Measurements from ENCODE around the gene PUS1.
"Not testable (repeated sequence)": the region's sequence is repeated elsewhere in the genome, so short reads cannot be mapped to it uniquely, and the experiment has no call there.

Gene PUS1

DNA sequence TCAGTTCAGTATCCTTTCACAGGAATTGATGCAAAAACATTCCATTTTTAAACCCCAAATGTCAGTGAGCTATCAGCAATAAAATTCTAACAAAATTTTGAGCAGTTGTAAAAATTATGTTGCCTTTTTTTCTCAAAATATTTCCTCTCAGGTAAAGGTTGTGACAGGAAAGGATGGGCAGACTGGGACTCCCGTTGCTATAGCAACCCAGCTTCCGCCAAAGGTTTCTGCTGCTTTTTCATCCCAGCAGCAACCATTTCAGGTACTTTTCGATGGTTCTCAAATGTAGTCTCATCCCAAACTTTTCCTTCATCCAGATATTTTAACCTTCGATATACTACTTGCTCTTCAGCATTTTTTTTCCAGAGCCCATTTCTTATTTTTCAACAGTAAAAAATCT, 34.3 kb downstream of the PUS1 start:
- DNase-seq: no peak

DNA sequence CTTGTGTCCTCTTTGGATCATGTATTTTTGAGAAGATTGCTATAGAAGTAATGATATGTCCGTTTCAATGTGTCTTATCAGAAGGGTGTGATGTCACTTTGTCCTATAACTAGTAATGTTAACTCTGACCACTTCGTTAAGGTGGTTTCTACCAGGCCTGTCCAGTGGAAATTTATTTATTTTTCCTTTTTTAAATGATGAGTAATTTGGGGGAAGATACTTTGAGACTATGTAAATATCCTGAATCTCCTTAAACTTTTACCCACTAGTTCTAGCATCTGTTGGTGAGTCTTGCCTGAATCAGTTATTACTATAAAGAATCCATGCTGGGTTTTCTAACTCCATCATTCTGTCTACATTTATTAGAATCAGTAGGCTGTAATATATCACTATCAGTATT, 36.0 kb downstream of the PUS1 start:
- no peak for DNase-seq

DNA sequence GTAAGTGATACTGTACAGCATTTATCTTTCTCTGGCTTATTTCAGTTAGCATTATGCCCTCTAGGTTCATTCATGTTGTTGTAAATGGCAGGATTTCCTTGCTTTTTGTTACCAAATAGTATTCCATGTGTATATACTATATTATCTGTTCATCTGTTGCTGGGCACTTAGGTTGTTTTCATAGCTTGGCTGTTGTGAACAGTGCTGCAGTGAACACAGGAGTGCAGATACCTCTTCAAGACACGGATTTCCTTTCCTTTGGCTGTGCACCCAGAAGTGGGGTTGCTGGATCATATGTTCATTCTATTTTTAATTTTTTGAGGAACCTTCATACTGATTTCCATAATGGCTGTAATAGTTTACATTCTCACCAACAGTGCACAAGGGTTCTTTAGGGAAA, 42.1 kb downstream of the PUS1 start:
- DNase-seq: no peak

DNA sequence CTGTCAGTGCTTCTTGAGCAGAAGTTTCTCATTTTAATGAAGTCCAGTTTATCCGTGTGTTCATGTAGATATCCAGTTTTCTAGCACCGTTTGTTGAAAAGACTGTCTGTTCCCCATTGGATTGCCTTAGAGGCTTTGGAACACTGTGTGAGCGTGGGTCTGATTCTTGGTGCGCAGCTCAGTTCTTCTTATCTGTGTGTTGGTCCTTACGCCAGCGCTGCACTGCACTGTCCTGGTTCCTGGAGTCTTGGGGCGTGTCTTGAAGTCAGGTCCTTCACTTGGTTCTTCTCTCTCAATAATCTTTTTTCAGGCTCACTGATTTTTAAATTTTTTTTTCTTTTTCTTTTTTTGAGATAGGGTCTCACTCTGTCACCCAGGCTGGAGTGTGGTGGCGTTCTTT, 46.2 kb downstream of the PUS1 start:
- no peak for DNase-seq

GRCh38 chr12:131979606-131980005, 50.5 kb downstream of the PUS1 start:
- DNase-seq: no peak

- no peak for DNase-seq
Measured at GRCh38 chr12:131980263-131980662, 51.2 kb downstream of the PUS1 start.

GRCh38 chr12:131981388-131981787, 52.3 kb downstream of the PUS1 start:
- no peak for DNase-seq

DNA sequence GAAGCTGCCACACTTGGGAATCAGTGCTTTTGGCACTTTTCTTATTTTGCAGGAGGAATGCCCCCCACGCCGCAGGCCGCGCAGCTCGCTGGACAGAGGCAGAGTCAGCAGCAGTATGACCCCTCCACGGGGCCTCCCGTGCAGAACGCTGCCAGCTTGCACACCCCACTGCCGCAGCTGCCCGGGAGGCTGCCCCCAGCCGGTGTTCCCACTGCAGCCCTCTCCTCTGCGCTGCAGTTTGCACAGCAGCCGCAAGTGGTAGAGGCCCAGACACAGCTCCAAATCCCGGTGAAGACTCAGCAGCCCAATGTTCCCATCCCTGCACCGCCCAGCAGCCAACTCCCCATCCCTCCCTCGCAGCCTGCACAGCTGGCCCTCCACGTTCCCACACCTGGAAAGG, 53.0 kb downstream of the PUS1 start:
- no peak for DNase-seq

DNA sequence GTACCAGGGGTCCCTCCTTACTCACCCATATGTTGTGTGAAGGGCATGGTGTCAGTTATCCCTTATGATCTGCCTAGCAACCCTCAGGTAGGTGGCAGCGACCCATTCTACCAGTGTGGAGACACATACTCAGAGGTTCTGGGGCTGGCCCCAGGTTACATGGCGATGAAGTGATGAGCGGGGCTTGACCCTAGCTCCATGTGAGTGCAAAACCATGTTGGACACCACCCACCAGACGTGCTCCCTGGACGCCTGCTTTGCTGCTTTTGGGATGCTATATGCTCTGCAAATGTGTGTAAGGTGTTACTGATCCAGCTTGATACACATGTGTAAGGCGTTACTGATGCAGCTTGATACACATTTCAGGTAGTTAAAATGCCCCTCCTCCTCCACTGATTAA, 54.0 kb downstream of the PUS1 start:
- no peak for DNase-seq

GRCh38 chr12:131983554-131983953, 54.5 kb downstream of the PUS1 start:
- no peak for DNase-seq

DNA sequence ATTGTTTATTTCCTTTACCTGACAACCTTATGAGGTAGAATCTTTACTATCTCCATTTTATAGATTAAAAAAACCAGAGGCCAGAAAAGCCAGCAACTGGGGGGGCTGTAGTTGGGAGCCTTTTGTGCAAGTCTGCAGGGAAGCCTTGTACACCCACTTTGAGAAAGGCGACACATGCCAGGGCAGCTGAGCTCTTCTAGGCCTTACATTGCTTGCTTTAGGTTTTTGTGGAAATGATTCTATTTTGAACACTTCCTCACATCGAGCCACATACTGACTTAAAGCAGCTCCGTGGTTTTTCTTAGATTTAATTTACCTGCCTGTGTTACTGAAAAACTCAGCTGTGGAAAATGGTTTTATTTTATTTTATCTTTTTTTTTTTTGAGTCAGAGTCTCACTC, 55.3 kb downstream of the PUS1 start:
- no peak for DNase-seq

GRCh38 chr12:131985510-131985875, 56.4 kb downstream of the PUS1 start:
- DNase-seq: not testable (repeated sequence)

GRCh38 chr12:131986361-131986760, 57.3 kb downstream of the PUS1 start:
- no peak for DNase-seq

DNA sequence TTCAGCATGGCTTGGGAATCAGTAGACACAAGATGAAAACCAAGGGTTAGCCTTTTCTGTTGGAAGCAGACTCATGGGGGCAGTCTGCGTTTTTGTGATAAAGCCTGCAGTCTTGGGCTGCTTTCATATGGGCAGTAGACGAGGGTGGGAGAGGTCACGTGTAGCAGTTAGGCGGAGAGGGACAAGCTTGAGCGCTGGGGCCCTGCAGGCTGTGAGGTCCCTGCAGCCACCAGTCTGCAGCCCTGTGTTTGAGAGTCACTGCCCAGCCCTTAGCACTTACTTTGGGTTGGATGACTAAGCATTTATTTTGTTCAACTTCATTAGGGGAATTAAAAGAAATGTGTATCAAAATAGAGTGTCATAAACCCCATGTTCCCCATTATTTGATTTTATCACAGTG, 57.8 kb downstream of the PUS1 start:
- no peak for DNase-seq

GRCh38 chr12:131987552-131987951, 58.5 kb downstream of the PUS1 start:
- DNase-seq: no peak

DNA sequence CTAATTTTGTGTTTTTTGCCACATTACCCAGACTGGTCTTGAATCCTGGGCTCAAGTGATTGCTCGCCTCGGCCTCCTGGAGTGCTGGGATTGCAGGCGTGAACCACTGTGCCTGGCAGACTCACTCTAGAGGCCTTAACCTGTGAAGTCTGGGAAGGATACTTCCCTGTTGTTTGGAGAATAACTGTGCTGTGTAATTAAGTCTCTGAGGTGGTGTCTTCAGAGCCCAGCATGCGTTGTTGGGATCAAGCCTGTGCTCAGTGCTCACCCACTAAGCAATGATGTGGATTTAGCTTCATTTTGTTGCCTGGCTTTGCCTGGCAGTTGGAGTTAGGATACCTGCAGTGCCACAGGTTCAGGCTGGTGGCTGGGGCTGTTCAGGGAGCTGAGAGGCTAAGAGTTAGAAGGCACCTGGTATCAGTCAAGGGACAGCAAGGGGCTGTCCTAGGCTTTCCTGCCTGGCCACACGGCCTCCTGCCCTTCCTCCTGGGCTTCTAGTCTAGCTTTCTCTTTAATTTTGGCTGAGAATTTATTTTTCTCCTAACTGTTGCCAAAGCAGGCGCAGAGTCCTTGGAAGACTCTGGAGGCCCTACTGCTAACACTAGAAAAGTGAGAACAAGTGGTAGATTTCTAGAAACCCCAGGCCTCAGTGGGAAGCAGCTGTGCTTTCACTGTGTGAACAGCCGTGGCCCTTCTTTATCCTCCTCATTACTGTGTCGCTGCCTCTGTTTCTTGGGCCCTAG, 59.1 kb downstream of the PUS1 start:
- DNase-seq: no peak

GRCh38 chr12:131989021-131989420, 59.9 kb downstream of the PUS1 start:
- DNase-seq: no peak

GRCh38 chr12:131990066-131990979, 61.2 kb downstream of the PUS1 start:
- no peak for DNase-seq

GRCh38 chr12:131990980-131991305, 61.9 kb downstream of the PUS1 start:
- no peak for DNase-seq

DNA sequence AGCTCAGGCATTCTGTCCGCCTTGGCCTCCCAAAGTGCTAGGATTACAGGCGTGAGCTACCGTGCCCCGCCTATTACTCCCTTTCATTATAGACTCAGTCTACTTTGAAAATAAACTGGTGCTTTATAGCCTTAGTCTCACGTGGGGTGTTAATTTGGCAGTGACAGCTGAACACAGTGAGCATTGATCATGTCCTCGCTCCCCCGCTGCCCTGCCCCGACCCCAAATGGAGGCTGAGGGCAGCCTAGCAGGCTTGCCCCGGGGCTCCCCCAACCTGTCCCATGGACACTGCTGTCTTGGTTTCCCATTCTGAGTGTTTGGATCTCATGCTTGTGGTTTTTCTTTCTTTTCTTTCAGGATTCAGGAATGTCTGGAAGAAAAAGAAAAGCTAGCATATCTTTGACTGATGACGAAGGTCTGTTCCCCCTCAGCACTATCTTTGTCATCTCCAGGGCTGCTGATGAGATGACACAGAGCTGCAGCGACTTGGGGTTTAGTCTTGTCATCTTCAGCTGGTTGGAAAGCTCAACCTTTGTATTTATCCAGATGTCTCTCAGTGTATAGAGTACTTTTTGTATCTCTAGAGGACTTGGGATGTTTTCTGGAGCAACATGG, 62.8 kb downstream of the PUS1 start:
- DNase-seq: no peak

DNA sequence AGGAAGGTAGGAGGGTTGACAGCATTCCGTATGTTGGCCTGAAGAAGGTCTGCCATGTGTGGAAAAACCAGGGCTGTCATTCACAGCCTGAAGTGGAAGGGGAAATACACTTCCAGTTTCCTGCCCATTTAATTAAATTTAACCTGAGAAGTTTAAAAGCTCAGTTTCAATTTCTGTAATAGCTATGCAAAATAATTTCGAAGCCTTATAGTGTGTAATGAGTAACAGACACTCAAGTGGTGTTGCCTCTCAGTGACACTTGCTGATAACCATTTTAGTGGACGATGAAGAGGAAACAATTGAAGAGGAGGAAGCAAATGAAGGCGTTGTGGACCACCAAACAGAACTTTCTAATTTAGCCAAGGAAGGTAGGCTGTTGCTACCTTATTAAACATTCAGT, 65.5 kb downstream of the PUS1 start:
- DNase-seq: no peak
